Neural cell (in vitro differentiated cells): Measurements from ENCODE around the gene AKAP10.

ENCODE experiments used
- POLR2AphosphoS5 ChIP-seq: IDR thresholded peaks from 2 replicates; pipeline ENCODE4 v1.6.1; 2012
- SMC3 ChIP-seq: fragments of 450-650 bp; conservative IDR thresholded peaks from 2 replicates; pipeline ENCODE4 v1.6.1; 2014; ENCODE audit warnings: antibody characterized with exemption, mild to moderate bottlenecking, moderate library complexity; ENCODE audit not compliant: poor library complexity
- TAF1 ChIP-seq: IDR thresholded peaks from 2 replicates; pipeline ENCODE4 v1.6.1; 2012; ENCODE audit warnings: low read depth
- TF ChIP-seq, protein P1 (sequence below): fragments of 450-650 bp; IDR thresholded peaks from 2 replicates; pipeline ENCODE4 v1.5.1; 2014; ENCODE audit warnings: antibody characterized with exemption, mild to moderate bottlenecking, moderate library complexity; ENCODE audit not compliant: poor library complexity, severe bottlenecking

DNA sequence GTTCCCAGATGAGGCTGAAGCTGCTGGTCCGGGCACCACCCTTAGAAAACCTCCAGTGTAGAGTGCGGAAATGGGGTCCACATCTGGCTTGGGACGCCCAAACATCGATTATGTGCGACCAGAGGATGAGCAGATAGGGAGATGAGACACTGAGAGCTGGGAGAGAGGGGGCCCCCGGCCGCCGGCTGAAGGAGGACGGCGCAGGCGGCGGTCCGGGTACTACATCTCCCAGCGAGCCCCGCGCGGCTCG lies 31.3 kb upstream of the AKAP10 start:
- TF ChIP-seq POLR2AphosphoS5 (no peak), TAF1 (peak; percentile 27), SMC3 (no peak)
- TF ChIP-seq, protein P1, sequence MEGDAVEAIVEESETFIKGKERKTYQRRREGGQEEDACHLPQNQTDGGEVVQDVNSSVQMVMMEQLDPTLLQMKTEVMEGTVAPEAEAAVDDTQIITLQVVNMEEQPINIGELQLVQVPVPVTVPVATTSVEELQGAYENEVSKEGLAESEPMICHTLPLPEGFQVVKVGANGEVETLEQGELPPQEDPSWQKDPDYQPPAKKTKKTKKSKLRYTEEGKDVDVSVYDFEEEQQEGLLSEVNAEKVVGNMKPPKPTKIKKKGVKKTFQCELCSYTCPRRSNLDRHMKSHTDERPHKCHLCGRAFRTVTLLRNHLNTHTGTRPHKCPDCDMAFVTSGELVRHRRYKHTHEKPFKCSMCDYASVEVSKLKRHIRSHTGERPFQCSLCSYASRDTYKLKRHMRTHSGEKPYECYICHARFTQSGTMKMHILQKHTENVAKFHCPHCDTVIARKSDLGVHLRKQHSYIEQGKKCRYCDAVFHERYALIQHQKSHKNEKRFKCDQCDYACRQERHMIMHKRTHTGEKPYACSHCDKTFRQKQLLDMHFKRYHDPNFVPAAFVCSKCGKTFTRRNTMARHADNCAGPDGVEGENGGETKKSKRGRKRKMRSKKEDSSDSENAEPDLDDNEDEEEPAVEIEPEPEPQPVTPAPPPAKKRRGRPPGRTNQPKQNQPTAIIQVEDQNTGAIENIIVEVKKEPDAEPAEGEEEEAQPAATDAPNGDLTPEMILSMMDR: no peak
